ENCODE results near the gene TCEAL2. TPM values are rescaled to one million over a fixed set of nuclear protein-coding genes. Genes with fewer than 3 reads are reported as not detected.
"Not testable (repeated sequence)": the region's sequence is repeated elsewhere in the genome, so short reads cannot be mapped to it uniquely, and the experiment has no call there.

The TCEAL2 gene
- not detected in 2 replicates for total RNA-seq

DNA sequence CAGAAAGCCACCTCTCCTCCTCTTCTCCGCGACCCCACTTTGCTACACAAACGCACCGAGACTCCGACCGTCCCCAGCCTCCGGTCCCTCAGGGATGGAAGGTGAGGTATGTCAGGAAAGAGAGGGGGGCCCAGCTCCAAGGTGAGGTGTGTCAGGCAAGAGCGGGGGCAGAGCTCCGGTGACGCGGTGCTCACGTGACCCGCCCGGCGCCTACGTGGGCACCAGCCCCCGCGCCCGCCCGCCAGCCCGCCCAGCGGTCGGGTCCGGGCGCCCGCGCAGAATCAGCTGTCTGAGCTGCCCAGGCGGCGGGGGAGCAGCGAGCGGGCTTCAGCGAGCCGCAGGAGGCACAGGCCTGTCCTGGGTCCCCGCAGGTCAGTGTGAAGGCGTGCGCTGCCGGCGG is at the start of gene TCEAL2:
TSS of gene TCEAL2 (plus strand) at position 244 of the 400 bp plus-strand sequence. CDS start 1,152 bp downstream, outside the sequence.
- not testable (repeated sequence) for DNase-seq (ENCODE audit: low read depth); H3K4me3 ChIP-seq (ENCODE audit: low read depth, low read length)

DNA sequence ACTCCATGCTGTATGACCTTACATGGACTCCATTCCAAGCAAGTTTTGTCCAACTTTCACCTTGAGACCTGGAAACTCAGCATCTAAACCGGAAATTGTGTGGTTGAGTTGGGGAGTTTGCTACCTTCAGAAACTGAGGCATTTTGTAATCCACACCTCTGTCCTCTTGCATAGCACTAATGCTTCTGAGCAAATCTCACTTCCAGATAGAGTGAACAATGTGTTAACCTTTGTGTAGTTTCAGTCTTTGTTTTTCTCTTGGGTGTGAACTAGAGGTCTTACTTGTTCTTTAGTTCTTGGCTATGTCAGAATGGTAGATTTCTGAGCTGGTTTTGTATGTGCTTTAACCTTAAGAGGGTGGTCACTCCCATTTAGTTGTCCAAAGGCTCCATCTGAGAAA is 48.1 kb upstream of the TCEAL2 start:
- H3K4me3 ChIP-seq (ENCODE audit: low read depth, low read length), result no peak overlapping the region
- no peak for DNase-seq (ENCODE audit: low read depth)
- TF ChIP-seq, protein P1, sequence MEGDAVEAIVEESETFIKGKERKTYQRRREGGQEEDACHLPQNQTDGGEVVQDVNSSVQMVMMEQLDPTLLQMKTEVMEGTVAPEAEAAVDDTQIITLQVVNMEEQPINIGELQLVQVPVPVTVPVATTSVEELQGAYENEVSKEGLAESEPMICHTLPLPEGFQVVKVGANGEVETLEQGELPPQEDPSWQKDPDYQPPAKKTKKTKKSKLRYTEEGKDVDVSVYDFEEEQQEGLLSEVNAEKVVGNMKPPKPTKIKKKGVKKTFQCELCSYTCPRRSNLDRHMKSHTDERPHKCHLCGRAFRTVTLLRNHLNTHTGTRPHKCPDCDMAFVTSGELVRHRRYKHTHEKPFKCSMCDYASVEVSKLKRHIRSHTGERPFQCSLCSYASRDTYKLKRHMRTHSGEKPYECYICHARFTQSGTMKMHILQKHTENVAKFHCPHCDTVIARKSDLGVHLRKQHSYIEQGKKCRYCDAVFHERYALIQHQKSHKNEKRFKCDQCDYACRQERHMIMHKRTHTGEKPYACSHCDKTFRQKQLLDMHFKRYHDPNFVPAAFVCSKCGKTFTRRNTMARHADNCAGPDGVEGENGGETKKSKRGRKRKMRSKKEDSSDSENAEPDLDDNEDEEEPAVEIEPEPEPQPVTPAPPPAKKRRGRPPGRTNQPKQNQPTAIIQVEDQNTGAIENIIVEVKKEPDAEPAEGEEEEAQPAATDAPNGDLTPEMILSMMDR (IDR thresholded peaks at IDR 0.05; ENCODE audit: insufficient read depth, low read depth, low read length), result no peak

DNA sequence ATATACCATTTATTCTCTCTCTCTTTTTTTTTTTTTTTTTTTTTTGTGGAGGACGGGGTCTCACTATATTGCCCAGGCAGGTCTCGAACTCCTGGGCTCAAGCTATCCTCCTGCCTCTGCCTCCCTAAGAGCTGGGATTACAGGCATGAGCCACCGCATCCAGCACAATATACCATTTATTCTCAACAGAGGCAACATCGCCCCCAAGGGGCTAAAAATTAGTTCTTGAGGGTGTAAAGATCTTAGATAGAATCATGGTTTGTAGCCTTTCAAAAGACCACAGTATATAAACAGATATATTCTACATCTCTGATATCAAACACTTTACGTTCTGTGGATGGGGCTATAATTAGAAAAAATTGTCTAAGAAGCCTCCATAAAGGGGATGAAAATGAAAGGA is 39.8 kb upstream of the TCEAL2 start:
- TF ChIP-seq, protein P1 (IDR thresholded peaks at IDR 0.05; ENCODE audit: insufficient read depth, low read depth, low read length), result no peak
- no peak overlapping the region for H3K4me3 ChIP-seq (ENCODE audit: low read depth, low read length)
- DNase-seq (ENCODE audit: low read depth), result no peak

DNA sequence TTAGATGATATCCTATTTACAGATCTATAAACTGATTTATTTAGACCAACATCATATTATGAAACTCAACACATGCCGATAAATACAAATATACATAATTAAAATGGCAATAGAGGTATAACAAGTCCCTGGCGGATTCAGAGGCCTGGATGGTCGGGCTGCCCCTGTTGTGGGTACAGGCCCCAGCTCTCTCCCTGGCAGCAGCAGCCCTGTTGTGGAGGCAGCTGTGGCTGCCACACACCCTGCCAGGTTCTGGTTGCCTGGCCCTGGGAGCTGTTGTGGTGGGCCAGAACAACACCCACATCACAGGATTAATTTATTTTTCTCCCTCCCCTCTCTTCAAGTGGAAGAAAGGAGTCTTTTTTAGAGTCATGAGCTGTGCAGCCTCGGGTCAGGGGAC is 12.1 kb upstream of the TCEAL2 start:
- TF ChIP-seq, protein P1 (IDR thresholded peaks at IDR 0.05; ENCODE audit: insufficient read depth, low read depth, low read length), result no peak
- H3K4me3 ChIP-seq (ENCODE audit: low read depth, low read length), result no peak overlapping the region
- no peak for DNase-seq (ENCODE audit: low read depth)

DNA sequence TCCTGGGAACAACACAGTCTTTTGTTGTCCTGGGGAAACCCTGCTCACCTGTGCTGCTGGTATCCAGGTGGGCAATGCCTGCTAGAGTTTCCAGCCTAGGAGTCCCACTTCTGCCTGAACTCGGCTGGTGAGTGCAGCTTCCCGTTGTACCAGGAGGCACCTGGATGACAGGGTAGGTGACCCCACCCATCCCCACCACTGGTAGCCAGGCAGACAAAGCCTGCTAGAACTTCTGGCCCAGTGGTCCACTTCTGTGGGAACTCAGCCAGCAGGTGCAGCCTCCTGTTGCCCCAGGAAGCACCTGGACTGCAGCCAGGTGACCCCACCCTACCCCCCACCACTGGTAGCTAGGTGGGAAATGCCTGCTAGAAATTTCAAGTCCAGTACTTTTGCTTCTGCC is 9.7 kb upstream of the TCEAL2 start:
- TF ChIP-seq, protein P1 (IDR thresholded peaks at IDR 0.05; ENCODE audit: insufficient read depth, low read depth, low read length), result no peak
- H3K4me3 ChIP-seq (ENCODE audit: low read depth, low read length), result no peak overlapping the region

DNA sequence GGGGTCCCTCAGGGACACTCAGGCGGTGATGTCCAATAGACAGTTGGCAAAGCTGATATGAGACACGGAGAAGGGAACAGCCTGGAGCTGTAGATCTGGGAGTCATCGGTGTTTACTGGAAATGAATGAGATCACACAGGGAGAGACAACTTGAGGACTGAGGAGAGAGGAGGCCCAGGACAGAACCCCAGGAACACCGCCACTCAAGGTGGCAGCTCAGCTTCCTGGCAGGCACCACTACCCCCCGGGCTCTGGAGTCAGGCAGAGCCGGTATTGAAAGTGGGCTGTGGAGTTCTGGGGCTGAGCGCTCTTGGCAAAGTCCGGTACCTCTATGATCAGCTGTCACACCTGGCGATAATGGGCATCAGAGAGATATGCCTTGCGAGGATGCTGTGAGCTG is 465 bp upstream of the TCEAL2 start:
- not testable (repeated sequence) for DNase-seq (ENCODE audit: low read depth); H3K4me3 ChIP-seq (ENCODE audit: low read depth, low read length)

More for the DNA sequence above, 9.7 kb upstream of the TCEAL2 start:
- DNase-seq (ENCODE audit: low read depth), result no peak

DNA sequence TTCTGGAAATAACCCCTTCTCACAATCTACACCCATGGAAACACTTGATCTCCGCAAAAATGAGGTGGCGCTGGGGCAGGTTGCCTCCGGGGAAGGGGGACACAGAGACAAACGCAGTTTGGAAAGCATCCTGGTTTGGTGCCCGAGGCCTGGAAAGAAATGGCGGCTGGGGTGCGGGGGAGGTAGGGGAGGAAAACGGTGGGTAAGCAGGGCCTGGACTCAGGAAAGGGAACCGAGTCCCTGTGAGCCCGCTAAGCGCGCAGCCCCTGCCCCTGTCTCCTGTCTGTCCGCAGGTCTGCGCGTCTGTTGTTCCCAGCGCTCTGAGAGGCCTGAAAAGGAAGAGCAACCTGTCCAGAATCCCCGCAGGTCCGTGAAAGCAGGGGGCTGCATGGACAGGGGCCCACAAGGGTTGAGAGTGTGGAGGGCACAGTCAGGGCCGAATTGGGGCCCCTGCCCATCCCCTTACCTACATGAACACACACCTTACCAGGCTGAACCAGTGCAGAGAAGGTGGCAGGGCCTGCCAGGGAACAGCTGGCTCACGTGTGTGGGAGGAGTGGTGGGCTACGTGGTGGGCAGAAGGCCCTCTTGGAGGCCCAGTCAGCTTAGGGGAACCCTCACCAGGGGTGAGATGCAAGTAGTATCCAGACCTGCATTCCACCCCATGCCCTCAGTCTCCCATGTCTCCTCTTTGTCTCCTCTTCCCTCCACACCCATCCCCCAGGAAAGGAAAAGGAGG is 770 bp downstream of the TCEAL2 start:
- H3K4me3 ChIP-seq (ENCODE audit: low read depth, low read length); DNase-seq (ENCODE audit: low read depth): not testable (repeated sequence)

DNA sequence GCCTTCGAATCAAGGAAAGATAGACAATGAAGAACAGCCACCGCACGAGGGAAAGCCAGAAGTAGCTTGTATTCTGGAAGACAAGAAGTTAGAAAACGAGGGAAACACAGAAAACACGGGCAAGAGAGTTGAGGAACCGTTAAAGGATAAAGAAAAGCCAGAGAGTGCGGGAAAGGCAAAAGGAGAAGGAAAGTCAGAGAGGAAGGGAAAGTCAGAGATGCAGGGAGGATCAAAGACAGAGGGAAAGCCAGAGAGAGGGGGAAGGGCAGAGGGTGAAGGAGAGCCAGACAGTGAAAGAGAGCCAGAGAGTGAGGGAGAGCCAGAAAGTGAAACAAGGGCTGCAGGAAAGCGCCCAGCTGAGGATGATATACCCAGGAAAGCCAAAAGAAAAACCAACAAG is 1.4 kb downstream of the TCEAL2 start:
- DNase-seq (ENCODE audit: low read depth), result no peak
- TF ChIP-seq, protein P1 (IDR thresholded peaks at IDR 0.05; ENCODE audit: insufficient read depth, low read depth, low read length), result no peak

More for the DNA sequence above, 1.4 kb downstream of the TCEAL2 start:
- H3K4me3 ChIP-seq (ENCODE audit: low read depth, low read length), result no peak overlapping the region
